H7 (cell line): Measurements from ENCODE around the gene MEGF10. TPM values are rescaled to one million over a fixed set of nuclear protein-coding genes. Genes with fewer than 3 reads are reported as not detected.

Experiments
- DNase-seq: peaks from one replicate; pipeline ENCODE4 v3.0.0; 2012
- H3K27me3 ChIP-seq: 2 replicates; pipeline ENCODE4 v1.6.0; 2011; ENCODE audit warnings: mild to moderate bottlenecking, low read length; ENCODE audit not compliant: control insufficient read depth, insufficient read depth
- H3K36me3 ChIP-seq: replicated peaks from 2 replicates; pipeline ENCODE4 v1.5.1; 2011; ENCODE audit warnings: low read length; ENCODE audit not compliant: control insufficient read depth, insufficient read depth
- H3K4me3 ChIP-seq: 2 replicates; pipeline ENCODE4 v1.5.1; 2011; ENCODE audit warnings: low read depth, mild to moderate bottlenecking, control low read depth, low read length, moderate library complexity; ENCODE audit not compliant: insufficient read depth
- total RNA-seq: library from RNA; depleted of rRNA; stranded (reverse); fragments of >200 nt; shearing (Covaris generic); gene quantifications from 2 replicates; pipeline ENCODE4 v1.2.3, GENCODE V29; 2014

The MEGF10 gene
- total RNA-seq, 1 experiment from 2014 or later, result 18.6 TPM

- peaks cover 3% of the 10 kb centered on the region; the same call in 1 of the 2 replicates for H3K36me3 ChIP-seq
- no peak for DNase-seq
- H3K4me3 ChIP-seq, result no peak overlapping the region
- no peaks in the 10 kb centered on the region for H3K27me3 ChIP-seq
These were observed 122.1 kb downstream of the MEGF10 start for GRCh38 chr5:127412698-127413097.

GRCh38 chr5:127415034-127415433, 124.4 kb downstream of the MEGF10 start:
- Histone ChIP-seq H3K27me3 (no peaks in the 10 kb centered on the region), H3K4me3 (no peak overlapping the region), H3K36me3 (peaks cover 3% of the 10 kb centered on the region; the same call in 1 of the 2 replicates)
- DNase-seq, result no peak

DNA sequence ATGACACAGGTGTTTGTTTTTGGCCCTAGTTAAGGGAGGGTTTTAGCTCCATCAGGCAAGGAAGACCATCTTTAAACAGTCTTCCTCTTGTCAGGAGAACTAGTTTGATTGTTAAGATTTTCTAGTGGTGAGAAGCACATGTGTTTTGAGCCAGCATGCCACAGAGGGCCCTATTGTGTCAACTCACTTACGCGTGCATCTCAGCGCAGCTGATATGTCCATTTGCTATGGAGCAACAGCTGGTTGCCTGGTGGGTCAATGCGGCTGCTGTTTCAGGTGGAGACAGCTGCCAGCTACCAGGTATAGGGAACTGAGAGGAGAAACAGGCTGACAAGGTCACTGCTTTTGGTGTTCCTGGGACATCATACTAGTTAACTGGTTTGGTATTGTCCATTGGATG, 126.3 kb downstream of the MEGF10 start:
- no peak overlapping the region for H3K4me3 ChIP-seq
- no peaks in the 10 kb centered on the region for H3K27me3 ChIP-seq
- peaks cover 3% of the 10 kb centered on the region; the same call in 1 of the 2 replicates for H3K36me3 ChIP-seq
- no peak for DNase-seq

GRCh38 chr5:127417528-127417927, 126.9 kb downstream of the MEGF10 start:
- H3K27me3 ChIP-seq, result no peaks in the 10 kb centered on the region
- peaks cover 3% of the 10 kb centered on the region; the same call in 1 of the 2 replicates for H3K36me3 ChIP-seq
- no peak for DNase-seq
- H3K4me3 ChIP-seq, result no peak overlapping the region

- H3K27me3 ChIP-seq, result no peaks in the 10 kb centered on the region
- no peak overlapping the region for H3K4me3 ChIP-seq
- H3K36me3 ChIP-seq, result no peaks in the 10 kb centered on the region; the same call in 1 of the 2 replicates
- DNase-seq, result no peak
These were observed 127.8 kb downstream of the MEGF10 start for GRCh38 chr5:127418367-127418766.

DNA sequence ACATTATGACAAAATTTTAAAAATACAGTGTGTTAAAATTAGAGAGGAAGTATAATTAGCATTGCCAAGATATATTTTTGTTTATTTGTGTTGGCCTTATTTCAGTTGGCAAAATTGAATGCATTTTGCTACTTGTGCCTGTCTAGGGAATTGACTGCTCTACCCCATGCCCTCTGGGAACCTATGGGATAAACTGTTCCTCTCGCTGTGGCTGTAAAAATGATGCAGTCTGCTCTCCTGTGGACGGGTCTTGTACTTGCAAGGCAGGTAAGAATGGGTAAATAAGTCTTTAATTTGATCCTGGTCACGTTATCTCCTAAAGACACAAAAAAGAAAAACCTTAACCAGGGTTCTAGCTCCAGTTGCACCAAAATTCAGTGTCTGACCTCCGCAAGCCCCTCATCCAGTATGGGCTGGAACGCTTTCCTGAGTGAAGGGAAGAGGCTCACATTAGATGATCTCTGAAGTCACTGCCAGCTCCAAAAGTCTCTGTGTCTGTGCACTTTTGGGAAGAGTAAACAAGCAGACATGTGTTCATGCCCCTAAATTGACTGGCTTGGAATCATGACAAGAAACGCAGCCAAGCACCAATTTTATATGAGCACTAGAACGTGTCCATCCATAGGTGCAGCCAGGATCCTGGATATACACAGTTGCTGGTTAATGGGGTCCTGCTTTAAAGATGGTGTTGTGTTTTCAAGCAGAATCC, 128.5 kb downstream of the MEGF10 start:
- Histone ChIP-seq H3K4me3 (no peak overlapping the region), H3K27me3 (no peaks in the 10 kb centered on the region), H3K36me3 (no peaks in the 10 kb centered on the region; the same call in 1 of the 2 replicates)
- DNase-seq, result no peak

DNA sequence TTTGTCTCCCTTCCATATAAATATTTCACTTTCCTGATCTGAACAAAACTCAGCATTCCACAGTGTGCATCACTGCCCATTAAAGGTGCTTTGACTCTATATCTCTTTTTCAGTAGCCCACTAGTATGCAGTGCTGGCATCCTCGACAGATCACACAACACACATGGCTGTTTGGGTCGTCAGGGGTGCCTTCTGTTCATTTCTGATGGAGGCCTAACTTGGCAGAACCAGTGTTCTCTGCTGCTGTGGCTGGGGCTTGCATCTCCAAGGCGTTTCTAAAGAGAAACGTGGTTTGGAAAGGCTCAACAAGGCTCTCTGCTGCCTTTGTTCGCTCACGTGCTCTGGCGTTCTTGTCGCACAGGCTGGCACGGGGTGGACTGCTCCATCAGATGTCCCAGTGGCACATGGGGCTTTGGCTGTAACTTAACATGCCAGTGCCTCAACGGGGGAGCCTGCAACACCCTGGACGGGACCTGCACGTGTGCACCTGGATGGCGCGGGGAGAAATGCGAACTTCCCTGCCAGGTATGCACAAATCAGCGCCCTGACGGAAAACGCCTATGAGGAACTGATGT, 129.2 kb downstream of the MEGF10 start:
- DNase-seq, result no peak
- H3K36me3 ChIP-seq, result no peaks in the 10 kb centered on the region; the same call in 1 of the 2 replicates
- no peaks in the 10 kb centered on the region for H3K27me3 ChIP-seq
- H3K4me3 ChIP-seq, result no peak overlapping the region

DNA sequence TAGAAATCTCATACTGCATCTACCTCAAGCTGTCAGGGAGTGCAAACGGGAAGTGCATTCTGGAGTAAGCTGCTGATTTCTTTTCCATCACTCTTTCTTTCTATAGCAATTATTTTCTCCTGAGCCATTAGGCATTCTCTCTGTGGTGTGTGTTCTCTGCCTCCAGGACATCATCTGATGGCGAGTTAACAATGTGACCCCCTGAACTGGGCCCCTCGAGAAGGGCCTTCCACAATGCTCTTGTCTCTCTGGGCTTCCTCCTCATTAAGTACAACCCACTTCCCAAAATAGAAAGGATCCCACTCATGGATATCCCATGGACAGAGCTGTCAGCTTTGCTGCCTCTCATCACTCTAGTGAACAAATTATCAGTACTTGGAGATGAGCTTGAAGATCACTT, 130.2 kb downstream of the MEGF10 start:
- DNase-seq, result no peak
- Histone ChIP-seq H3K27me3 (no peaks in the 10 kb centered on the region), H3K36me3 (peaks cover 2% of the 10 kb centered on the region; the same call in 1 of the 2 replicates), H3K4me3 (no peak overlapping the region)

- H3K36me3 ChIP-seq, result peaks cover 2% of the 10 kb centered on the region; the same call in 1 of the 2 replicates
- DNase-seq, result no peak
- H3K27me3 ChIP-seq, result no peaks in the 10 kb centered on the region
- H3K4me3 ChIP-seq, result no peak overlapping the region
These were observed 130.9 kb downstream of the MEGF10 start for GRCh38 chr5:127421471-127421870.

- Histone ChIP-seq H3K36me3 (peaks cover 2% of the 10 kb centered on the region; the same call in 1 of the 2 replicates), H3K4me3 (no peak overlapping the region), H3K27me3 (no peaks in the 10 kb centered on the region)
- DNase-seq, result no peak
These were observed 132.7 kb downstream of the MEGF10 start for GRCh38 chr5:127423173-127423798.

DNA sequence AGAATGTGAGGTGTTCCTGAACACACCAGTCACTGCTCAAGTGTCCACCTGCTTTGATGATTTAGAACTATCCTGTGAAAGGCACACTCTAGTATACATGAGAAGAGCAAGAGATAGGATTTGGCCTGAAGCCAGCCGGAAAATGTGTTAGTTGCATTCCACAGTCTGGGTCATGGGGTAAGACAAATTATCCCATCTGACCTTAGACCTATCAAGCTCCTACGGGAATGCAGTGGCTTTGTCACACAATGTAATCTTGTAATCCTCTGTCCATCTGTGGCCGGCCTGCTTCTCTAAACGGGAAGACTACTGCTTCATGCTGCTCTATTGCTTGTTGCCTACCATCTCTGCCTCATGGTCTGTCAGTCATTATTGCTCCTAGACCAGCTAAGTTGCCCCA, 134.4 kb downstream of the MEGF10 start:
- Histone ChIP-seq H3K4me3 (no peak overlapping the region), H3K27me3 (no peaks in the 10 kb centered on the region), H3K36me3 (peaks cover 2% of the 10 kb centered on the region; the same call in 1 of the 2 replicates)
- no peak for DNase-seq

GRCh38 chr5:127425868-127426267, 135.3 kb downstream of the MEGF10 start:
- Histone ChIP-seq H3K27me3 (no peaks in the 10 kb centered on the region), H3K36me3 (peaks cover 2% of the 10 kb centered on the region; the same call in 1 of the 2 replicates), H3K4me3 (no peak overlapping the region)
- no peak for DNase-seq

GRCh38 chr5:127426661-127427060, 136.1 kb downstream of the MEGF10 start:
- Histone ChIP-seq H3K4me3 (no peak overlapping the region), H3K27me3 (no peaks in the 10 kb centered on the region), H3K36me3 (peaks cover 2% of the 10 kb centered on the region; the same call in 1 of the 2 replicates)
- DNase-seq, result no peak

GRCh38 chr5:127428276-127428675, 137.7 kb downstream of the MEGF10 start:
- Histone ChIP-seq H3K4me3 (no peak overlapping the region), H3K36me3 (peaks cover 2% of the 10 kb centered on the region; the same call in 1 of the 2 replicates), H3K27me3 (no peaks in the 10 kb centered on the region)
- DNase-seq, result no peak

DNA sequence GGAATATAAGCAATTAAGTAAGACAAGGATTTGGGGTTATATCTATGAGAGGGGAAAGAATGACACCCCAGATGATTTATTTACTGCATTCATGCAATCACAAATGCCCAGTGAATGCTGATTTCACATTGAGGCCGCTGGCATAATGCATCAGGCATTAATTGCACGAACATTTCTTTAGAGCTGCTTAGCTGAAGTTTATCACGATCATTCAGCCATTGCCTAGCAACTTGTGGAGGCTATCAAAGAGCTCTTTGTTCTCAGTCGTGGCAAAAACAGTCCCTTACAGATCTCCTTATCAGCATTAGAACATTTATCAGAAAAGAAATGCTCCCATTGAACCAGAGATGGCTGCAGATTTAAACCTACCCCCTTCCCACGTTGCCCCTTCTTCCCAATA, 138.2 kb downstream of the MEGF10 start:
- 0 out of 2 replicates have a peak, but pooled peaks cover 2% of the 10 kb centered on the region for H3K36me3 ChIP-seq
- H3K27me3 ChIP-seq, result no peaks in the 10 kb centered on the region
- DNase-seq, result no peak
- H3K4me3 ChIP-seq, result no peak overlapping the region
